Aorta (tissue), 5 donors: ENCODE data around the gene GRM2. TPM values are rescaled to one million over a fixed set of nuclear protein-coding genes. Genes with fewer than 3 reads are reported as not detected.
"Not testable (repeated sequence)": the region's sequence is repeated elsewhere in the genome, so short reads cannot be mapped to it uniquely, and the experiment has no call there.

Experiments used
- ATAC-seq: fragments of 200-7000 bp; cut with Tn5 transposase; one replicate; pipeline ENCODE4 v1.9.1; 2022; ENCODE audit warnings: moderate library complexity; ENCODE audit not compliant: low FRiP score
- DNase-seq, 2 donors: peaks; one replicate each; pipeline ENCODE4 v3.0.0-alpha.2; 2020
- H3K27ac ChIP-seq, 2 donors: one replicate each; pipeline ENCODE4 v1.5.1; 2013; ENCODE audit warnings: low read length in 2 of 2, mild to moderate bottlenecking in 2 of 2, moderate library complexity in 2 of 2, control low read depth in 1 of 2, inconsistent platforms in 1 of 2, low read depth in 1 of 2
- H3K27me3 ChIP-seq, 2 donors: one replicate each; pipeline ENCODE4 v1.6.1; 2013; ENCODE audit warnings: control low read depth in 1 of 2, low read length in 1 of 2, mild to moderate bottlenecking in 1 of 2, moderate library complexity in 1 of 2; ENCODE audit not compliant: insufficient read depth in 2 of 2, control insufficient read depth in 1 of 2
- H3K36me3 ChIP-seq, 2 donors: one replicate each; pipeline ENCODE4 v1.6.1; 2013; ENCODE audit warnings: control low read depth in 1 of 2, low read length in 1 of 2, mild to moderate bottlenecking in 1 of 2; ENCODE audit not compliant: insufficient read depth in 2 of 2, control insufficient read depth in 1 of 2
- H3K4me1 ChIP-seq, 2 donors: one replicate each; pipeline ENCODE4 v1.6.1; 2013; ENCODE audit warnings: low read length in 2 of 2, control low read depth in 1 of 2, mild to moderate bottlenecking in 1 of 2, moderate library complexity in 1 of 2; ENCODE audit not compliant: insufficient read depth in 2 of 2, control insufficient read depth in 1 of 2
- H3K4me3 ChIP-seq, 2 donors: one replicate each; pipeline ENCODE4 v1.5.1; 2013; ENCODE audit warnings: low read length in 2 of 2, control low read depth in 1 of 2, mild to moderate bottlenecking in 1 of 2
- H3K9me3 ChIP-seq: one replicate; pipeline ENCODE4 v1.6.1; 2013; ENCODE audit warnings: mild to moderate bottlenecking, low read length; ENCODE audit not compliant: control insufficient read depth
- WGBS, 2 donors: extraction: QIAGEN DNeasy Blood & Tissue Kit; methylation state at CpG; one replicate each; pipeline ENCODE4 v1.1.7; 2013; 5-methylcytosine and 5-hydroxymethylcytosine counted together
- intact Hi-C, 2 donors: fragments of 100-400 bp; cut with DNase I; formaldehyde crosslinking; loops; one replicate each; pipeline versions ENCODE4 v1.14.2 to v1.15.0; 2022
- polyA plus RNA-seq, 2 donors: library from polyadenylated mRNA; stranded (reverse); fragments of 200-250 nt; gene quantifications; one replicate each; pipeline ENCODE4 v1.2.3, GENCODE V29; 2013
- total RNA-seq, 2 donors: library from RNA; stranded (reverse); fragmentation: NEBNext Ultra II Directional; extraction: Animal tissue kit (Norgen Biotek cat#: 25700); gene quantifications; one replicate each; pipeline ENCODE4 v1.2.1, GENCODE V29; 2021
- donor health status: healthy with polysubstance abuse.
- donor health status: Bipolar disorder and iron deficiency.
- donor health status: DM: no; HTN: no; CAD: no.
- donor health status: DM: no; HTN: no; CAD: no.
- donor health status: DM: yes; HTN: yes; CAD: no.

The GRM2 gene
- total and polyA plus RNA-seq, 4 donors, result 0.18 to 0.87 (median 0.52) TPM; not detected in 1

DNA sequence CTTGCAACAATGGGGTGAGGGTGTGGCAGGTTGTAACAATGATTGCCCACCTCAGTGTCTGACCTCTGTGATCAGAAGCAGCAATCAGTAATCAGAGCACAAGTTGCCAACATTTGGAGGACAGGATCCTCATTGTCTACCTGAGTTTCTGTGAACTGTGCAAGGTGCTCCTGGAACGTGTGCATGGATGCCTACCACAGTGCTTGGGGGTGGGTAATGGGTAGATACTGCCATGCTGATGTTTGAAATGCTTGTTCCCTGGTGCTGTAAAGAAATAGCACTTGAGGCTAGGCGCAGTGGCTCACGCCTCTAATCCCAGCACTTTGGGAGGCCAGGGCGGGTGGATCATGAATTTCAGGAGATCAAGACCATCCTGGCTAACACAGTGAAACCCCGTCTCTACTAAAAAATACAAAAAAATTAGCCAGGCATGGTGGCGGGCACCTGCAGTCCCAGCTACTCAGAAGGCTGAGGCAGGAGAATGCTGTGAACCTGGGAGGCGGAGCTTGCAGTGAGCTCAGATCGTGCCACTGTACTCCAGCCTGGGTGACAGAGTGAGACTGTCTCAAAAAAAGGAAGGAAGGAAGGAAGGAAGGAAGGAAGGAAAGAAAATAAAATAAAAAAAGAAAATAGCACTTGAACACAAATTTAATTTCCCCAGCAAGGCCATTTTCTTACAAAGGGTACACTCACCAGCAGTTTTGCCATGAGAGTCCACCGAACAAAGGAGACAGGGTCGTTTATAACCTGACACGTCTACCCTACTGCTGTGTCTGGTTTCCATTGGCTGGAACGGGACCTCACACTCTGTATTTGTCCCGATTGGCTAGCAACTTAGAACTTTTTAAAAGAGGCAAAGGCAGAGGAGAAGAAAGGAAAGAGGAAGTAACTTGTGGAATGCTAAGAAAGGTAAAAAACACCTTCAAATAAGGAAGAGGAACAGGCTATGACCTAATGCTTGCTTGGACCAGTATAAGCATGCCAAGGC, 47.2 kb downstream of the GRM2 start:
- H3K27ac ChIP-seq, DNase-seq, H3K27me3 ChIP-seq, H3K9me3 ChIP-seq, ATAC-seq, H3K36me3 ChIP-seq, intact Hi-C loops, H3K4me3 ChIP-seq, H3K4me1 ChIP-seq: not testable (repeated sequence)
- 58 to 67% methylated on average over 13 of the region's 13 CpGs for WGBS, 2 donors

DNA sequence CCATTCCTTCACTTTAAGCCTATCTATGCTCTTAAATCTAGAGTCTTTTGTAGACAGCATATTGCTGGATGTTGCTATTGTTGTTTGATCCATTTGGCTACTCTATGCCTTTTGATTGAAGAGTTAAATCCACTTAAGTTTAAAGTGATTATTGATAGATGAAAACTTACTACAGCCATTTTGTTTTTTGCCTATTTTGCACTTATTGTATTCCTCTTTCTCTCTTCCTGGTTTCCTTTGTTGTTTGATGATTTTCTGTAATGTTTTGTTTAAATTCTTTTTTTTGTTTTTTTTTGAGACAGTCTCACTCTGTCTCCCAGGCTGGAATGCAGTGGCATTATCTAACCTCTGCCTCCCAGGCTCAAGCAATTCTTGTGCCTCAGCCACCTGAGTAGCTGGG, 52.3 kb downstream of the GRM2 start:
- peaks cover 11% of the 10 kb centered on the region for H3K9me3 ChIP-seq
- H3K27me3 ChIP-seq, result peaks cover 0 to 1% of the 10 kb centered on the region in 2 donors
- DNase-seq (no peak), ATAC-seq (no peak)
- intact Hi-C loops, result no loop called here
- no peak overlapping the region for H3K27ac ChIP-seq
- H3K36me3 ChIP-seq, result no peaks in the 10 kb centered on the region
- H3K4me3 ChIP-seq, result no peak overlapping the region
- no peaks in the 10 kb centered on the region for H3K4me1 ChIP-seq

Other genes starting within 250 kb of the GRM2 start
- gene DCAF1, start 207.1 kb upstream of the GRM2 start, total RNA-seq, result 10 to 100 TPM; 18.5 to 19.0 TPM
- gene DCAF1, start 207.1 kb upstream of the GRM2 start, polyA plus RNA-seq, result 1 to 10 TPM; 3.9 to 7.6 TPM
- gene RAD54L2, start 168.3 kb upstream of the GRM2 start, total RNA-seq, result 10 to 100 TPM; 28.6 to 28.9 TPM
- 1 to 10 TPM; 2.1 to 6.6 TPM for gene RAD54L2, start 168.3 kb upstream of the GRM2 start, polyA plus RNA-seq
- 10 to 100 TPM; 18.2 to 26.0 TPM for gene TEX264, start 35.8 kb upstream of the GRM2 start, total RNA-seq
- 10 to 100 TPM; 25.0 to 40.7 TPM for gene TEX264, start 35.8 kb upstream of the GRM2 start, polyA plus RNA-seq
- gene IQCF6, start 72.2 kb downstream of the GRM2 start, total RNA-seq, result not detected
- not detected for gene IQCF6, start 72.2 kb downstream of the GRM2 start, polyA plus RNA-seq
- not detected for gene IQCF2, start 154.5 kb downstream of the GRM2 start, total RNA-seq
- gene IQCF2, start 154.5 kb downstream of the GRM2 start, polyA plus RNA-seq, result not detected
- gene IQCF5, start 168.5 kb downstream of the GRM2 start, total RNA-seq, result not detected
- not detected for gene IQCF5, start 168.5 kb downstream of the GRM2 start, polyA plus RNA-seq
- not detected for gene IQCF1, start 196.3 kb downstream of the GRM2 start, total RNA-seq
- gene IQCF1, start 196.3 kb downstream of the GRM2 start, polyA plus RNA-seq, result not detected
- 10 to 100 TPM in 1 of 2 donors, 1 to 10 TPM in 1; 9.3 to 11.4 TPM for gene RRP9, start 234.8 kb downstream of the GRM2 start, total RNA-seq
- gene RRP9, start 234.8 kb downstream of the GRM2 start, polyA plus RNA-seq, result 10 to 100 TPM in 1 of 2 donors, 1 to 10 TPM in 1; 5.0 to 11.0 TPM
- 10 to 100 TPM; 11.6 to 18.1 TPM for gene PARP3, start 235.3 kb downstream of the GRM2 start, total RNA-seq
- gene PARP3, start 235.3 kb downstream of the GRM2 start, polyA plus RNA-seq, result 10 to 100 TPM; 11.0 to 35.0 TPM
- gene GPR62, start 248.3 kb downstream of the GRM2 start, total RNA-seq, result not detected
- under 1 TPM in 1 of 2 donors, not detected in 1; 0.15 TPM for gene GPR62, start 248.3 kb downstream of the GRM2 start, polyA plus RNA-seq